ENCODE data around the gene COP1. TPM values are rescaled to one million over a fixed set of nuclear protein-coding genes. Genes with fewer than 3 reads are reported as not detected.

The COP1 gene
- total RNA-seq, 4 donors from 2014 or later: 53.4 to 85.5 (median 68.4) TPM

DNA sequence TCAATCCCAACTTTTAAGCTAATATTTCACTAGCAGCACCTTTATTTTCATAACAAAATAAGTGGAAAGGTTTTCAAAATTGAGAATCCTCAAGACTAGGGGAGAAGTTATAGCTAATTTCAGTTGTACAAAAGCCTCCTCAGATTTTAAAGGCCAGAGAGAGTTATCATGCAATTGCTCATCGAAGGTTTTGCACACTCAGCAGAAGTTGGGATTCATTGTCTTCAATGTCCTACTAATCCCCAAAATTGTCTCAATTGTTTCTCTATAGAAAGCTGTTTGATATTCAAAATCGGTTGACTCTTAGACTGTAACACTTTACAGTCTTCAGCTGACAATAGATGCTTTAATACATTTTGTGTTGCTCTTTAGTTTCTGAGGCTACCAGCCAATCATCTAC is 293.0 kb downstream of the COP1 start:
- Histone ChIP-seq H3K4me1 (no peaks in the 10 kb centered on the region), H3K27me3 (no peaks in the 10 kb centered on the region), H3K27ac (no peak overlapping the region), H3K36me3 (no peaks in the 10 kb centered on the region), H3K4me3 (no peak overlapping the region), H3K9me3 (peaks cover 0 to 16% of the 10 kb centered on the region in 2 donors)
- no peak for TF ChIP-seq POLR2A (IDR thresholded peaks at IDR 0.05)
- TF ChIP-seq, protein P1, sequence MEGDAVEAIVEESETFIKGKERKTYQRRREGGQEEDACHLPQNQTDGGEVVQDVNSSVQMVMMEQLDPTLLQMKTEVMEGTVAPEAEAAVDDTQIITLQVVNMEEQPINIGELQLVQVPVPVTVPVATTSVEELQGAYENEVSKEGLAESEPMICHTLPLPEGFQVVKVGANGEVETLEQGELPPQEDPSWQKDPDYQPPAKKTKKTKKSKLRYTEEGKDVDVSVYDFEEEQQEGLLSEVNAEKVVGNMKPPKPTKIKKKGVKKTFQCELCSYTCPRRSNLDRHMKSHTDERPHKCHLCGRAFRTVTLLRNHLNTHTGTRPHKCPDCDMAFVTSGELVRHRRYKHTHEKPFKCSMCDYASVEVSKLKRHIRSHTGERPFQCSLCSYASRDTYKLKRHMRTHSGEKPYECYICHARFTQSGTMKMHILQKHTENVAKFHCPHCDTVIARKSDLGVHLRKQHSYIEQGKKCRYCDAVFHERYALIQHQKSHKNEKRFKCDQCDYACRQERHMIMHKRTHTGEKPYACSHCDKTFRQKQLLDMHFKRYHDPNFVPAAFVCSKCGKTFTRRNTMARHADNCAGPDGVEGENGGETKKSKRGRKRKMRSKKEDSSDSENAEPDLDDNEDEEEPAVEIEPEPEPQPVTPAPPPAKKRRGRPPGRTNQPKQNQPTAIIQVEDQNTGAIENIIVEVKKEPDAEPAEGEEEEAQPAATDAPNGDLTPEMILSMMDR (IDR thresholded peaks at IDR 0.05): no peak
- no peak for DNase-seq
- intact Hi-C loops (cut with DNase I; ENCODE audit: low total_unique reads): no loop called here

- TF ChIP-seq, protein P1 (IDR thresholded peaks at IDR 0.05): no peak
- TF ChIP-seq POLR2A (IDR thresholded peaks at IDR 0.05): no peak
- no peaks in the 10 kb centered on the region for H3K27me3 ChIP-seq
- no peaks in the 10 kb centered on the region for H3K36me3 ChIP-seq
- DNase-seq: no peak
- H3K4me3 ChIP-seq: no peak overlapping the region
- no peaks in the 10 kb centered on the region for H3K4me1 ChIP-seq
- intact Hi-C loops (cut with DNase I; ENCODE audit: low total_unique reads): no loop called here
- H3K27ac ChIP-seq: no peak overlapping the region
- peaks cover 0 to 16% of the 10 kb centered on the region in 2 donors for H3K9me3 ChIP-seq
Measured at GRCh38 chr1:175911138-175911537, 295.9 kb downstream of the COP1 start.

DNA sequence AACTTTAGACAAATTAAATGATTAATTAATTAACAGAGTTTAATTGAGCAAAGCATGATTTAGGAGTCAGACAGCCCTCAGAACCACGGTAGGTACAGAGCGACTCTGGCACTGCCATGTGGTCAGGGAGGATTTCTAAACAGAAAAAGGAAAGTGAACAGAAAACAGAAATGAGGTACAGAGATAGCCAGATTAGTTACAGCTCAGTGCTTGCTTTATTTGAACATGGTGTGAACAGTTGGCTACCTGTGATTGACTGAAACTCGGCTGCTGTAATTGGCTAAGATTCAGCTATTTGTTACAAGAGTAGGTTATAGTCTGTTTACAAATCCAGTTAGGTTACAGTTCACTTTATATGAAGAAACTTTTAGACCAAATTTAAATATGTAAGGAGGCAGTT is 300.7 kb downstream of the COP1 start:
- H3K4me3 ChIP-seq: no peak overlapping the region
- H3K4me1 ChIP-seq: no peaks in the 10 kb centered on the region
- TF ChIP-seq, protein P1 (IDR thresholded peaks at IDR 0.05): no peak
- TF ChIP-seq POLR2A (IDR thresholded peaks at IDR 0.05): no peak
- H3K36me3 ChIP-seq: no peaks in the 10 kb centered on the region
- no peak for DNase-seq
- intact Hi-C loops (cut with DNase I; ENCODE audit: low total_unique reads): no loop called here
- H3K27me3 ChIP-seq: no peaks in the 10 kb centered on the region
- H3K27ac ChIP-seq: no peak overlapping the region
- H3K9me3 ChIP-seq: peaks cover 0 to 10% of the 10 kb centered on the region in 2 donors

- no peaks in the 10 kb centered on the region for H3K4me1 ChIP-seq
- no peaks in the 10 kb centered on the region for H3K27me3 ChIP-seq
- intact Hi-C loops (cut with DNase I; ENCODE audit: low total_unique reads): no loop called here
- no peak overlapping the region for H3K4me3 ChIP-seq
- H3K27ac ChIP-seq: no peak overlapping the region
- no peaks in the 10 kb centered on the region for H3K36me3 ChIP-seq
- H3K9me3 ChIP-seq: no peaks in the 10 kb centered on the region
- DNase-seq: no peak
- TF ChIP-seq POLR2A (IDR thresholded peaks at IDR 0.05): no peak
- TF ChIP-seq, protein P1 (IDR thresholded peaks at IDR 0.05): no peak
Measured at GRCh38 chr1:175904808-175905207, 302.3 kb downstream of the COP1 start.

- TF ChIP-seq, protein P1 (IDR thresholded peaks at IDR 0.05): no peak
- no peak for TF ChIP-seq POLR2A (IDR thresholded peaks at IDR 0.05)
- Histone ChIP-seq H3K4me1 (no peaks in the 10 kb centered on the region), H3K9me3 (no peaks in the 10 kb centered on the region), H3K4me3 (no peak overlapping the region), H3K36me3 (no peaks in the 10 kb centered on the region), H3K27ac (no peak overlapping the region), H3K27me3 (no peaks in the 10 kb centered on the region)
- no peak for DNase-seq
- intact Hi-C loops (cut with DNase I; ENCODE audit: low total_unique reads): no loop called here
Measured at GRCh38 chr1:175902281-175902680, 304.8 kb downstream of the COP1 start.

Data from uterus (tissue), 4 donors.